NCI-H146 treated with DMSO at 0.1 percent for 48 hours (cell line): ENCODE data around the gene PEX10.
A peak's percentile ranks its signal among the peaks of the same experiment; 100 is the strongest.

Experiments used
- DNase-seq: peaks from one replicate; lab custom pipeline; 2025; ENCODE audit not compliant: unreplicated experiment; lab: John Stamatoyannopoulos, UW

The PEX10 gene

GRCh38 chr1:2405588-2406295 is 6.6 kb downstream of the PEX10 start:
- DNase-seq: no peak

- no peak for DNase-seq
Observed at GRCh38 chr1:2404890-2405511, 7.4 kb downstream of the PEX10 start.

DNA sequence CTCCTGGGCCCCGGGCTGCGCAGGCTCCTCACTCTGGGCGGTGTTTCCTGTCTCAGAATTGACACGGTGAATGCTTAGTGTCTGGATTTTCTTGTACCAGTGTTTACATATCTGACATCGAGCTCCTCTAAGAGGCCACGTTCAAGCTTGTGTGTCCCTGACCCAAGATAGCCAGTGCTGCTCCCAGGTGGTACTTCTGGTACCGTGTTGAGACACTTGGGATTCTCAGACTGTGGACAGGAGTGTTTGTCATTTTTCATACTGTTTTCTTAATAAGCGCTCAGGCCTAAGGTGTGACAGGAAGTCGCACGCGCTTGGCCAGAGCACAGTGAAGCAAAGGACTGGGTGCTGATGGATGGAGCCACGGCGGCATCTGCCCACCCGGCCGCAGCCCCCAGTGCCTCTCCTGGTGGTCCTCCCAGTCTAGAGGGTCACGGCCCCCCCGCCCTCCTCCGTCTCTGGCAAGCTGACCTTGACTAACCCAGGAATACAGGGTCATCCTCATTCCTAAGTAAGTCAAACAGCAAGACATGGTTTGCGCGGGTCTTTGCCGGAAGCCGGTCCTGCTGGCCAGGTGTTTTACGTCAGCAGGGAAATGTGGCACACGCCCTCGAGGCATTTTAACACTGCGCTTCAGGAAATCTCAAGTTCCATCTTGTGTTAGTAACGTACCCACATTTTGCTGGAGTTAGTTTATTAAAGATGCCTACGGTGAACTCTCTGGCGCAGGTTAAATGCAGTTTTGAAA is 8.0 kb downstream of the PEX10 start:
- no peak for DNase-seq

- no peak for DNase-seq
Observed at GRCh38 chr1:2403273-2403672, 9.1 kb downstream of the PEX10 start.

DNA sequence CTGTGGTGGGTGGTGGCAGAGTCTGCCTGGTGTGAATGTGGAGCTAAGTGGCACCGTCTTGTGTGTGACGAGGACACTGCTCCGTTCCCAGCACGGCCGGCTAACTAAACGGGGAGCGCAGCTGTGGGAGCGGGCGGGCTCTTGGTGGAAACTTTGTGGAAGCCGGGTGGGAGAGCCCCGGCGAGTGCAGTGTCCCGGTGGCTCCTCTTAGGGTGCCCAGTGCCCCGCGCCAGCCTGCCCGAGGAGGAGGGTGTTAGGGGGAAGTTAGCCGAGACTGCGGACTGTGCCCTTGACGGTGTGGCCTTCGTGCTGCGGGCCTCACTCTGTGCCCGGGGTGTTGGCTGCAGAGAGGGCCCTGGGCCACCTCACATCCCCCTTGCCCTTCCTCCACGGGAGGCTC is 9.9 kb downstream of the PEX10 start:
- DNase-seq: no peak

DNA sequence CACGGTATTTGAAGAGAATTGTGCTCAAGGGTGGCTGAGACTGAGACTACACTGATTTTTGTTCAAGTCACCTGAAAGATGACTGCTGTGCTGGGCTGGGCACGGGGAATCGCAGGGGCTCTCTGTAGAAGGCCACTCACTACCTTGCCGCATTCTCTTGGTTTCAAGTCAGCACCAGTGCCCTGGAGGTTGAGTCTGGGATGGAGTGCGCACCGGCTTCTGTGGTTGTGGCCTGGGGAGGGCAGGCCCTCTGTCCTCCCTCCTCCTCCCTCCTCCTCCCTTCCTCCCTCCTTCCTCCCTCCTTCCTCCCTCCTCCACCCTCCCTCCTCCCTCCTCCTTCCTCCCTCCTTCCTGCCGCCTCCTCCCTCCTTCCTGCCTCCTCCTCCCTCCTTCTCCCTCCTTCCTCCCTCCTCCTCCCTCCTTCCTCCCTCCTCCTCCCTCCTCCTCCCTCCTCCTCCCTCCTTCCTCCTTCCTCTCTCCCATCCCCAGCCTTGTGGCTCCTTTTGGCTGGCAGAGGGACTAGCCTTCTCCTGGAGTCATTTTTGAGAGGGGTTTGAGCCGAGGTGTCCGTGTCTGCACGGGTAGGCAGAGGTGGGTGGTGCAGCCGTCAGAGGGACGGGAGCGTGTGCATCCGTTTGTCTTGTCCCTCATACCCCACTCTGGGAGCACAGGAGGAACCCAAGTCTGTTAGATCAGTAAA is 11.3 kb downstream of the PEX10 start:
- DNase-seq: no peak

- DNase-seq: no peak
Observed at GRCh38 chr1:2400576-2400909, 11.8 kb downstream of the PEX10 start.

- no peak for DNase-seq
Observed at GRCh38 chr1:2399890-2400575, 12.3 kb downstream of the PEX10 start.

- DNase-seq: no peak
Observed at GRCh38 chr1:2398871-2399270, 13.5 kb downstream of the PEX10 start.

GRCh38 chr1:2397007-2397679 is 15.2 kb downstream of the PEX10 start:
- DNase-seq: no peak

GRCh38 chr1:2396476-2396875 is 15.9 kb downstream of the PEX10 start:
- no peak for DNase-seq

DNA sequence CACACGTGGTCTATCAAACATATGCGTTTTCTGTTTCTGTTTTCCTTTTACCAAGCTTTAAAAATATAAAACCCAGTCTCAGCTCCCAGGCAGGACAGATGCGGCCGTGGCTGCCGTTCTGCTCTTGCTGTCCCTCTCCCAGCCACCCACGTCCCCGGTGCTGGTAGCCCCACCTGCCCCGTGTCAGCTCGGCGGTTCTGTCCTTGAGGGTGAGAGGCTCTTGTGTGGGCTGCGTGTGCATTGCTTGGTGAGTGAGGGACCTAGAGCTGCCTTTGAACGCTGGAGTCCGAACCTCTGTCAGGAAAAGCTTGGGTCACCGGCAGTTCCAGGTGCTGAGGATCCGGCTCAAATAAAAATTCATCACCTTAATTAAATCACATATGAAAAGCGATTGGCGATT is 16.3 kb downstream of the PEX10 start:
- no peak for DNase-seq

- DNase-seq: no peak
Observed at GRCh38 chr1:2395245-2395644, 17.1 kb downstream of the PEX10 start.

DNA sequence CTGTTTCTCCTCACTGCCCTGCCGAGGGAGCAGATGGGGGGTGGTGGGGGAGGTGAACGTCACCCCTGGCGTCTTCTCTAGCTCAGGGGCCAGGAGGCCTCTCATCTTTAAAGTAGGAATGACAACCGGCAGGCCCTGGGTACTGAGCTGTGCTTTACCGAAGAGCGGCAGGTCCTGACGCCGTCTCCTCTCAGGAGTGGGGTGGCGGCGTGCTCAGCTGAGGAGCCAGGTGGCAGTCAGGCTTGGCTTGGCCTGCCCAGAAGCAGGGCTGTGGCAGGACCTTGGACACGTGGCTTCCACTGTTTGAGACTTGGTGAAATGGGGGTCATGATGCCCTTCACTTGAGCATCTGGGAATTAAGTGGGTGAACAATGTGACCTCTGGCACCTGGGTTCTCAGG is 17.6 kb downstream of the PEX10 start:
- no peak for DNase-seq

- no peak for DNase-seq
Observed at GRCh38 chr1:2394220-2394619, 18.1 kb downstream of the PEX10 start.

DNA sequence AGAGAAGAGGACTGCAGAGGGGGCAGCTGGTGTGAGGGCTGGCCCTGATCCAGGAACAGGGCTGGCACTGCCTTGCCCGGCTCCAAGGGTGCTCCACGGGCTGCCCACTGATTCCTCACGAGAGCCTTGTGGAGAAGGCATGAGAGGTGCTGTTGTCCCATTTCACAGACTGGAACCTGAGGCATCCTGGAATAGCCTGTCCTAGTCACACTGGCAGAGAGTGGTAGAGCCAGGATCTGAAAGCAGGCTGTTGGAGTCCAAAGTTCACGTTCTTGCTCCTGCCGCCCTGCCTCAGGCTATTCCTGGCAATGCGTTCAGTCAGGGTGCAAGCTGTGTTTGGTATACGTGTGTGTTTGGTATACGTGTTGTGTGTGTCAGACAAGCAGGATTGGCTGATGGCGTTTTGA is 18.9 kb downstream of the PEX10 start:
- DNase-seq: no peak

DNA sequence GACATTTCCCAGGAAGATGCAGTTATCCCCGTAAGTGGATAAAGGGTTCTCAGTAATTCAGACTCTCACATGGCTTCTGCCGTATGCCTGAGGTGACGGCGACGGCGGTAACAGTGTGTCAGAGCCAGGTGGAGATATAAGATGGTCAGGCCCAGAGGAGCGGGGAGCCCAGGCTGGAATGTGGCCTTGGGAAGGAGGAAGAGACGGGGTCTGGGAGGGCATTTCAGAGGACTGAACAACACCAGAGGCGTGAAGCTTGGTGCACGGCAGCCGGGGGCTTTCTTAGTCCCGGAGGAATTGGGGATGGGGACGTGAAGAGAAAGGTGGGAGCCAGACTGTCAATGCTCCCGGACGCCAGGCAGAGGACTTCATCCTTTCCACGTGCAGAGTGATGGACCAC is 19.7 kb downstream of the PEX10 start:
- DNase-seq: no peak

DNA sequence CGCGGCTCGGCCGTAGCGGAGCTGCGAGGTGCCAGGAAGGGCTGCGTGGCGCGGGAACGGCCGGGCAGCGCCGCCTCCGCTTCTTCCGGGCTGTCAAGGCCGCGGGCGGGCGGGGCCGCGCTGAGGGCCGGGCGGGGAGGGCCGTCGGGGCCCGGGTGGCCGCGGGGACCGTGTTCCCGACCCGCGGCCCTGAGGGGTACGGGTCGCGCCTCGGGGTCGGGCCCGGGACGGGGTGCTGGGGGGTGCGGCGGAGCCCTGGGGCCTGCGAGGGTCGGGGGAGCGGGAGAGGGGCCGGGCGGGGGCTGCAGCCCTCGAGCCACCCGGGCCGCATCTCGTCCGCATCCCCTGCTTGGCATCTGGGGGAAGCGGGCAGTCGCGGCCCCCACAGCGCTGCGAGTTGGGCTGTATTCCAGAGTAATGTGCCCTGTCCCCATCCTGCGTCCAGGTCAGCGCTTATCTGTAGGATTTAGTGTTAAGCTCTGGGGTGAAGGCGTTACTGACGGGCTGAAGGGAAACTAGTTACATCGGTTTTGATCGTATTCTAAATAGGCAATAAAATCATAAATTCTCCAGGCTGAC is 20.3 kb downstream of the PEX10 start:
- no peak for DNase-seq

GRCh38 chr1:2391041-2391930 is 21.1 kb downstream of the PEX10 start, which contains the start of the genes MORN1 and RER1:
MORN1 (minus strand) TSS chr1:2391554; CDS start chr1:2391533, 21 bp downstream.
RER1 (plus strand) TSS chr1:2391841; CDS start chr1:2395791, 3,950 bp downstream.
- peak; percentile 82 for DNase-seq
